ENCODE results near the gene GPN1.

The GPN1 gene

GRCh38 chr2:27638037-27638637 is 9.3 kb downstream of the GPN1 start:
- H3K4me1 Mint-ChIP-seq: no peaks in the 10 kb centered on the region
- no peaks in the 10 kb centered on the region for H3K9me3 Mint-ChIP-seq
- no peaks in the 10 kb centered on the region for H3K27me3 Mint-ChIP-seq (ENCODE audit: low read depth, poor library complexity)
- H3K4me3 Mint-ChIP-seq: no peak overlapping the region
- H3K36me3 Mint-ChIP-seq (ENCODE audit: low read depth): peaks cover 57% of the 10 kb centered on the region
- no peak for TF ChIP-seq CTCF (IDR thresholded peaks at IDR 0.05)
- DNase-seq: no peak
- peak overlapping the region; percentile 47 for H3K27ac Mint-ChIP-seq

- Mint-ChIP-seq H3K9me3 (no peaks in the 10 kb centered on the region), H3K4me3 (no peak overlapping the region), H3K4me1 (no peaks in the 10 kb centered on the region), H3K36me3 (ENCODE audit: low read depth) (peaks cover 55% of the 10 kb centered on the region), H3K27me3 (ENCODE audit: low read depth, poor library complexity) (no peaks in the 10 kb centered on the region), H3K27ac (no peak overlapping the region)
- DNase-seq: no peak
- TF ChIP-seq CTCF (IDR thresholded peaks at IDR 0.05): no peak
Measured at GRCh38 chr2:27638709-27639108, 9.9 kb downstream of the GPN1 start.

- DNase-seq: no peak
- TF ChIP-seq CTCF (IDR thresholded peaks at IDR 0.05): no peak
- Mint-ChIP-seq H3K9me3 (no peaks in the 10 kb centered on the region), H3K27ac (no peak overlapping the region), H3K4me1 (no peaks in the 10 kb centered on the region), H3K36me3 (ENCODE audit: low read depth) (peaks cover 41% of the 10 kb centered on the region), H3K4me3 (no peak overlapping the region), H3K27me3 (ENCODE audit: low read depth, poor library complexity) (no peaks in the 10 kb centered on the region)
Measured at GRCh38 chr2:27640722-27641245, 11.9 kb downstream of the GPN1 start.

- Mint-ChIP-seq H3K27ac (no peak overlapping the region), H3K4me1 (no peaks in the 10 kb centered on the region), H3K4me3 (no peak overlapping the region), H3K27me3 (ENCODE audit: low read depth, poor library complexity) (no peaks in the 10 kb centered on the region), H3K9me3 (no peaks in the 10 kb centered on the region), H3K36me3 (ENCODE audit: low read depth) (peaks cover 36% of the 10 kb centered on the region)
- no peak for DNase-seq
- TF ChIP-seq CTCF (IDR thresholded peaks at IDR 0.05): no peak
Measured at GRCh38 chr2:27645197-27645596, 16.3 kb downstream of the GPN1 start.

GRCh38 chr2:27647289-27647688 is 18.4 kb downstream of the GPN1 start:
- Mint-ChIP-seq H3K27me3 (ENCODE audit: low read depth, poor library complexity) (no peaks in the 10 kb centered on the region), H3K4me1 (no peaks in the 10 kb centered on the region), H3K27ac (no peak overlapping the region), H3K36me3 (ENCODE audit: low read depth) (peaks cover 37% of the 10 kb centered on the region), H3K4me3 (no peak overlapping the region), H3K9me3 (no peaks in the 10 kb centered on the region)
- DNase-seq: no peak
- no peak for TF ChIP-seq CTCF (IDR thresholded peaks at IDR 0.05)

- no peak for TF ChIP-seq CTCF (IDR thresholded peaks at IDR 0.05)
- Mint-ChIP-seq H3K36me3 (ENCODE audit: low read depth) (peaks cover 41% of the 10 kb centered on the region), H3K27ac (no peak overlapping the region), H3K27me3 (ENCODE audit: low read depth, poor library complexity) (no peaks in the 10 kb centered on the region), H3K4me1 (no peaks in the 10 kb centered on the region), H3K9me3 (no peaks in the 10 kb centered on the region), H3K4me3 (no peak overlapping the region)
- no peak for DNase-seq
Measured at GRCh38 chr2:27647737-27648136, 18.9 kb downstream of the GPN1 start.

All from nephron progenitor cell (in vitro differentiated cells).